OCI-LY1 (cell line): Measurements from ENCODE around the gene THEMIS2.

Experiments
- H2AFZ ChIP-seq: fragments of 200-600 bp; sonication (generic), shearing (Covaris generic); 2 replicates; pipeline ENCODE4 v1.6.0; 2014; ENCODE audit warnings: antibody characterized with exemption, mild to moderate bottlenecking, low read length
- H3F3A ChIP-seq: fragments of 200-600 bp; sonication (generic), shearing (Covaris generic); 2 replicates; pipeline ENCODE4 v1.6.0; 2014; ENCODE audit warnings: mild to moderate bottlenecking, antibody characterized with exemption, low read length, moderate library complexity; ENCODE audit not compliant: insufficient read depth
- H3K27ac ChIP-seq: fragments of 200-600 bp; sonication (generic); 2 replicates; pipeline ENCODE4 v1.5.1; 2014; ENCODE audit warnings: low read length, mixed run types, mild to moderate bottlenecking, low read depth; ENCODE audit not compliant: poor library complexity, severe bottlenecking
- H3K27me3 ChIP-seq: fragments of 200-600 bp; sonication (generic); 2 replicates; pipeline ENCODE4 v1.6.0; 2014; ENCODE audit warnings: antibody characterized with exemption, mild to moderate bottlenecking, low read length, moderate library complexity; ENCODE audit not compliant: insufficient read depth
- H3K36me3 ChIP-seq: fragments of 200-600 bp; sonication (generic); 2 replicates; pipeline ENCODE4 v1.6.1; 2014; ENCODE audit warnings: mild to moderate bottlenecking, antibody characterized with exemption, low read length, moderate library complexity, mixed read lengths; ENCODE audit not compliant: insufficient read depth
- H3K4me1 ChIP-seq: fragments of 200-600 bp; sonication (generic); 2 replicates; pipeline ENCODE4 v1.5.1; 2014; ENCODE audit warnings: mild to moderate bottlenecking, low read length, moderate library complexity; ENCODE audit not compliant: insufficient read depth, severe bottlenecking
- H3K4me2 ChIP-seq: fragments of 200-600 bp; sonication (generic), shearing (Covaris generic); 2 replicates; pipeline ENCODE4 v1.6.1; 2014; ENCODE audit warnings: low read length
- H3K4me3 ChIP-seq: fragments of 200-600 bp; sonication (generic); 2 replicates; pipeline ENCODE4 v1.5.1; 2014; ENCODE audit warnings: low read length, low read depth, mild to moderate bottlenecking, mixed read lengths; ENCODE audit not compliant: poor library complexity, severe bottlenecking
- H3K79me2 ChIP-seq: fragments of 200-600 bp; shearing (Covaris generic); 2 replicates; pipeline ENCODE4 v1.6.1; 2016; ENCODE audit warnings: mixed run types, low read length, mixed read lengths; ENCODE audit not compliant: insufficient read depth
- H3K9ac ChIP-seq: fragments of 200-600 bp; sonication (generic), shearing (Covaris generic); 2 replicates; pipeline ENCODE4 v1.6.1; 2014; ENCODE audit warnings: mild to moderate bottlenecking, low read length, mixed read lengths
- H3K9me2 ChIP-seq: fragments of 200-600 bp; sonication (generic), shearing (Covaris generic); 2 replicates; pipeline ENCODE4 v1.6.1; 2014; ENCODE audit warnings: low read depth, mild to moderate bottlenecking, low read length, mixed read lengths
- H3K9me3 ChIP-seq: fragments of 200-600 bp; shearing (Covaris generic); 2 replicates; pipeline ENCODE4 v1.6.1; 2014; ENCODE audit warnings: low read length, mixed read lengths
- H4K20me1 ChIP-seq: fragments of 200-600 bp; sonication (generic), shearing (Covaris generic); 2 replicates; pipeline ENCODE4 v1.6.0; 2016; ENCODE audit warnings: mild to moderate bottlenecking, low read length; ENCODE audit not compliant: insufficient read depth
- EZH2 ChIP-seq: fragments of 200-600 bp; sonication (generic), shearing (Covaris generic); IDR thresholded peaks from 2 replicates; pipeline ENCODE4 v1.8.0; 2017; ENCODE audit warnings: borderline replicate concordance, mixed run types, mild to moderate bottlenecking, antibody characterized with exemption, low read length, moderate library complexity, mixed read lengths
- TF ChIP-seq, protein P1 (sequence below): fragments of 200-600 bp; sonication (generic), shearing (Covaris generic); IDR thresholded peaks from 2 replicates; pipeline ENCODE4 v1.5.1; 2017; ENCODE audit warnings: mild to moderate bottlenecking, antibody characterized with exemption, low read length, moderate library complexity, mixed read lengths

The THEMIS2 gene

DNA sequence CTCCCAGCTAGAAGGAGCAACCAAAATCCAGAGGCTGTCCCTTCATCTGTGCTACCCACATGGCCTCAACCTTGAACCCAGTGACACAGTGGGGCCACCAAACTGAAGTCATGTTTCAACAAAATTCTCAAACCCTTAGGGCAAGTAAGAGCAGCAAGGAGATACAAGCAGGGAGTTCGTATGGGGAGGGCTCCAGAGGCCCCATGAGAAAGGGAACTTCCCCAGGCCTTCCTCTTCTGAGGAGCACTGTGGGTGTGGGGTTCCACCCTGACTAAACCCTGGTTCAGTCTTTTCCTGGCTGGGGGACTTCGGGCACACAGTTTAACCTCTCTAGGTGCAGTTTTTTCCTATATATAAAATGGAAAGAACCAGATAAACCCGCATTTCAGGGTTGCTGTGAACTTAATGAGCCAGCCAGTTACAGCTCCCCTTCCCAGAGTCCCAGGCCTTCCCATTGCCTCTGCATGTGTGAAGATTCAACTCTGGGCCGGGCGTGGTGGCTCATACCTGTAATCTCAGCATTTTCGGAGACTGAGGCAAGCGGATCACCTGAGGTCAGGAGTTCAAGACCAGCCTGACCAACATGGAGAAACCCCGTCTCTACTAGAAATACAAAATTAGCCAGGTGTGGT, 8.0 kb upstream of the THEMIS2 start:
- Histone ChIP-seq H3K4me1 (peaks cover 39% of the 10 kb centered on the region), H3K9me2 (no peaks in the 10 kb centered on the region), H3K27me3 (no peaks in the 10 kb centered on the region), H3F3A (no peaks in the 10 kb centered on the region), H3K27ac (no peak overlapping the region), H3K9ac (no peak overlapping the region), H3K4me2 (no peak overlapping the region), H3K79me2 (no peaks in the 10 kb centered on the region), H3K36me3 (no peaks in the 10 kb centered on the region), H4K20me1 (no peaks in the 10 kb centered on the region), H3K9me3 (no peaks in the 10 kb centered on the region), H2AFZ (no peak overlapping the region), H3K4me3 (no peak overlapping the region)
- TF ChIP-seq EZH2 = no peak
- TF ChIP-seq, protein P1, sequence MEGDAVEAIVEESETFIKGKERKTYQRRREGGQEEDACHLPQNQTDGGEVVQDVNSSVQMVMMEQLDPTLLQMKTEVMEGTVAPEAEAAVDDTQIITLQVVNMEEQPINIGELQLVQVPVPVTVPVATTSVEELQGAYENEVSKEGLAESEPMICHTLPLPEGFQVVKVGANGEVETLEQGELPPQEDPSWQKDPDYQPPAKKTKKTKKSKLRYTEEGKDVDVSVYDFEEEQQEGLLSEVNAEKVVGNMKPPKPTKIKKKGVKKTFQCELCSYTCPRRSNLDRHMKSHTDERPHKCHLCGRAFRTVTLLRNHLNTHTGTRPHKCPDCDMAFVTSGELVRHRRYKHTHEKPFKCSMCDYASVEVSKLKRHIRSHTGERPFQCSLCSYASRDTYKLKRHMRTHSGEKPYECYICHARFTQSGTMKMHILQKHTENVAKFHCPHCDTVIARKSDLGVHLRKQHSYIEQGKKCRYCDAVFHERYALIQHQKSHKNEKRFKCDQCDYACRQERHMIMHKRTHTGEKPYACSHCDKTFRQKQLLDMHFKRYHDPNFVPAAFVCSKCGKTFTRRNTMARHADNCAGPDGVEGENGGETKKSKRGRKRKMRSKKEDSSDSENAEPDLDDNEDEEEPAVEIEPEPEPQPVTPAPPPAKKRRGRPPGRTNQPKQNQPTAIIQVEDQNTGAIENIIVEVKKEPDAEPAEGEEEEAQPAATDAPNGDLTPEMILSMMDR = no peak

DNA sequence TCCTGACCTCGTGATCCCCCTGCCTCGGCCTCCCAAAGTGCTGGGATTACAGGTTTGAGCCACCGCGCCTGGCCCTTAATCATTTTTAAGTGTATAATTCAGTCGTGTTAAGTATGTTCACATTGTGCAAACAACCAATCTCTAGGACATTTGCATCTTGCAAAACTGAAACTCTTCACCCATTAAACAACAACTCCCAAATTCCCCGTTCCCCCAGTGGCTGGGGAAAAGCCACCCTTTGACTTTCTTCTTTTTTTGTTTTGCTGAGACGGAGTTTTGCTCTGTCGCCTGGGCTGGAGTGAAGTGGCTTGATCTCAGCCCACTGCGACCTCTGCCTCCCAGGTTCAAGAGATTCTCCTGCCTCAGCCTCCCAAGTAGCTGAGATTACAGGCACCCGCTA, 6.5 kb upstream of the THEMIS2 start:
- H3K27ac ChIP-seq = no peak overlapping the region
- no peaks in the 10 kb centered on the region for H3K36me3 ChIP-seq
- H3K9me2 ChIP-seq = no peaks in the 10 kb centered on the region
- TF ChIP-seq, protein P1 = no peak
- no peak for TF ChIP-seq EZH2
- no peak overlapping the region for H3K4me2 ChIP-seq
- no peaks in the 10 kb centered on the region for H4K20me1 ChIP-seq
- H2AFZ ChIP-seq = no peak overlapping the region
- H3K27me3 ChIP-seq = no peaks in the 10 kb centered on the region
- no peaks in the 10 kb centered on the region for H3K9me3 ChIP-seq
- H3K4me3 ChIP-seq = no peak overlapping the region
- H3K4me1 ChIP-seq = peaks cover 46% of the 10 kb centered on the region
- H3K79me2 ChIP-seq = no peaks in the 10 kb centered on the region
- no peak overlapping the region for H3K9ac ChIP-seq
- no peaks in the 10 kb centered on the region for H3F3A ChIP-seq

DNA sequence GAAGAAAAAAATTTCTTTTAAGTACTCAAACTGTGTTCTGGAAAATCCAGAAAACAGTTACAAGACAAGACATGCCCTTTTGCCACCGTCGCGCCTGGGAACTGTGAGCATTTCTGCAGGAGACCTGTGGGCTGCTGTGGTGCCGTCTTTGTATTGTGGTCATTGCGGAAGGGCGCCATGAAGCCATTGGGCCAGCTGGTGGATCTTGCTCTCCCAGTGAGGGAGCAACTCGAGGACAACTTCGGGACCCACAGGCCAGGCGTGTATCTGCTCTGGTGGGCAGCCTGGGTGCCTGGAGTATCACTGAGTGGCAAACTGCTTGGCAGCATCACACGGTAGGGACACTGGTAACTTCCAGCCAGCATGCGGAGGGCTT, 3.8 kb upstream of the THEMIS2 start:
- no peaks in the 10 kb centered on the region for H3K27me3 ChIP-seq
- H3K4me1 ChIP-seq = peaks cover 53% of the 10 kb centered on the region
- H3K36me3 ChIP-seq = no peaks in the 10 kb centered on the region
- peak overlapping the region; percentile 40 for H3K4me3 ChIP-seq
- peak overlapping the region; percentile 24; the same call in 1 of the 2 replicates for H3K9ac ChIP-seq
- H3K27ac ChIP-seq = peak overlapping the region; percentile 70
- H3K4me2 ChIP-seq = peak overlapping the region; percentile 61
- no peaks in the 10 kb centered on the region for H4K20me1 ChIP-seq
- H3F3A ChIP-seq = no peaks in the 10 kb centered on the region
- TF ChIP-seq, protein P1 = no peak
- TF ChIP-seq EZH2 = no peak
- no peaks in the 10 kb centered on the region for H3K79me2 ChIP-seq
- H3K9me2 ChIP-seq = no peaks in the 10 kb centered on the region
- no peaks in the 10 kb centered on the region for H3K9me3 ChIP-seq
- H2AFZ ChIP-seq = no peak overlapping the region
